Measurements from ENCODE around the gene ALS2.
A peak's percentile ranks its signal among the peaks of the same experiment; 100 is the strongest.

Gene ALS2

DNA sequence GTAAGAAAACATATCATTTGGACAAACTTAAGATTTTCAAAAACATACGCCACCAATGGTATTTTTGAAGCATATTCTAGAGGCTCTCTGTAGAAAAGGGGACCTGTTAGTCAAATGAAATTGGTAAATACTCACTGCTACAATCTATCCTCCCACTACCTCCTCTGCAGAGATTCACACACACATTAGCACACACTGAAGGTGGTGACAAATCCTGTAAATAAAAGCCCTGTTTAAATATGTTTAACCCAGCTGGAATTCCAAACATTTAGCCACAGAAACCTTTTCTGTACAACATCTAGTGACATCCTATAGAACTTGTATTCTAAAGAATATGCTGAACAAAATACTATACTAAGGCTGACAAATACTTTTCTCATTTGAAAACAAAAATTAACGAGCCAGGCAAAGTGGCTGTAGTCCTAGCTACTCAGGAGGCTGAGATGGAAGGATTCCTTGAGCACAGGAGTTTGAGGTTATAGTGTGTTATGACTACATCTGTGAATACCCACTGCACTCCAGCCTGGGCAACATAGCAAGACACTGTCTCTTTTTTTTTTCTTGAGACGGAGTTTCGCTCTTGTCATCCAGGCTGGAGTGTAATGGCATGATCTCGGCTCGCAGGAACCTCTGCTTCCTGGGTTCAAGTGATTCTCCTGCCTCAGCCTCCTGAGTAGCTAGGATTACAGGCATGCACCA, 25.9 kb downstream of the ALS2 start:
- DNase-seq (ENCODE audit: low read depth), result no peak

- DNase-seq (ENCODE audit: low read depth), result no peak
Measured at GRCh38 chr2:201751566-201751965, 29.2 kb downstream of the ALS2 start.

DNA sequence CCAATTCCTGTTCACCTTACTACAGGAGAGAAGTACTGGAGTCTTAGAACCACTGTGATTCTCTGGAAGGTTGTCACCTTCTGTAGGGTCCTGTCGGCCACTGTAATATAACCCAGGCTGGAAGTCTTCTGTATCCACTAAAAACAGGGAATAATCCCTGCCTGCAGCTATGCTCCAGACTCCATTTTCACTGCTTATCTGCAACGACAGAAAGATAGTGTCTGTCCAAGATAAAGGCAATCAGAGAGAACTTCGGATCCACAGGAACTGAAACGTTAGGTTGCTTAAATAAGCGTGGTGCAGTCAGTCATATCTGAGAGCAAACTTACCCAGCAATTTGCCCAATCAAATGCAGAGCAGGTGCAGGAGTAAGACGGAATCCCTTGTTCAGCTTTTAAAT, 34.2 kb downstream of the ALS2 start:
- DNase-seq (ENCODE audit: low read depth), result no peak

DNA sequence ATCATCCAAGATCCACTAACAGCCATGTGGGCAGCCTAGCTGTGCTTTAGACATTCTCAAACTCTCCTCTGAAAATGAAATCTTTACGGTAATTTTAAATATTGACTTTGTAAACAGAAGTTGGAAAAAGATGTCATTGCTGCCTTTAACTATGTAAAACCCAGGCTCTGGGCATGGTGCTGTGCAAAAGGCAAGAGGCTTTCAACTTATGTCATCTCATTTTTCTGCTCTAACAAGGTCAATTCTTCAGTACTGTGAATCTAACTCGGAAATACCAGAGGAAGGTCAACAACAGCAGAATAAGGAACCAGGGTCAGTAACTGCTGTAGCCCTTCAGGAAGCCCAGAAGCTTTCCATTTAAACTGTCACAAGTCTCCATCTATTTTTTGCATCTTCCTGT, 45.2 kb downstream of the ALS2 start:
- DNase-seq (ENCODE audit: low read depth), result no peak

- DNase-seq (ENCODE audit: low read depth), result no peak
Measured at GRCh38 chr2:201734111-201734510, 46.6 kb downstream of the ALS2 start.

- no peak for DNase-seq (ENCODE audit: low read depth)
Measured at GRCh38 chr2:201733544-201733943, 47.2 kb downstream of the ALS2 start.

- DNase-seq (ENCODE audit: low read depth), result no peak
Measured at GRCh38 chr2:201730651-201731285, 50.0 kb downstream of the ALS2 start.

- DNase-seq (ENCODE audit: low read depth), result no peak
Measured at GRCh38 chr2:201715459-201715858, 65.3 kb downstream of the ALS2 start.

DNA sequence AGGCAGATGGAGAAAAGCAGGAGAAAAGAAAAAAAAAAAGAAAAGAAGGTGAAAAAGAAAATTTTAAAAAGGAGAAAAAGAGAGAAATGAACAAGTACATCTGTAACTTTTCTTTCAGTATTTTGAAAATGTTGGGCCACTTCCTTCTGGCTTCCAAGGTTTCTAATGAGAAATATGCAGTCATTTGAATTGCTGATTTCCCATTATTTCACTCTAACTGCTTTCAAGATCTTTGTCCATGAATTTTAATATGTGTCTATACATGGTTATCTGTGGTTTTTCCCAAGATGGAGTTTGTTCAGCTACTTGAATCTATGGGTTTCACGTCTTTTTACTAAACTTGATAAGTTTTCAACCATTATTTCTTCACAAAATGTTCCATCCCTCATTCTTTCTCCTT, 68.0 kb downstream of the ALS2 start:
- no peak for DNase-seq (ENCODE audit: low read depth)

DNA sequence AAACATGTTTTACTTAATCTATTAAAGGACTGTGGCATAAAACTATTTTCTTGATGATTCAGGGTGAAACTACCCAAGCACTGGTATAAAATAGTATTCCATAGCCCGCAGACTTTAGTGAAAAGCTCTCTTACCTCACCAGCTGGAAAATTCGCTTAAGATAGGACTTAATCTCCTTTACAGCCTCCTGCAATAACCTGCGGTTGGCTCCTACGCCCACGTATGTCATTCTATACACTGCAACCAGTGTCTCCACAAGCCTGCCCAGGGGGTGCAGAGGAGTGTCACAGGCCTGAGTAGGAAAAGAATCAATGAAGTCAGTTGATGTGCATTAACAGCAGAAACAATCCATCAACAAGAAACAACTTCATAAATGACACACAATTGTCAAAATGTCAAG, 71.0 kb downstream of the ALS2 start:
- no peak for DNase-seq (ENCODE audit: low read depth)

- no peak for DNase-seq (ENCODE audit: low read depth)
Measured at GRCh38 chr2:201709049-201709448, 71.7 kb downstream of the ALS2 start.

- peak; percentile 17 for DNase-seq (ENCODE audit: low read depth)
Measured at GRCh38 chr2:201707753-201708152, 73.0 kb downstream of the ALS2 start.

DNA sequence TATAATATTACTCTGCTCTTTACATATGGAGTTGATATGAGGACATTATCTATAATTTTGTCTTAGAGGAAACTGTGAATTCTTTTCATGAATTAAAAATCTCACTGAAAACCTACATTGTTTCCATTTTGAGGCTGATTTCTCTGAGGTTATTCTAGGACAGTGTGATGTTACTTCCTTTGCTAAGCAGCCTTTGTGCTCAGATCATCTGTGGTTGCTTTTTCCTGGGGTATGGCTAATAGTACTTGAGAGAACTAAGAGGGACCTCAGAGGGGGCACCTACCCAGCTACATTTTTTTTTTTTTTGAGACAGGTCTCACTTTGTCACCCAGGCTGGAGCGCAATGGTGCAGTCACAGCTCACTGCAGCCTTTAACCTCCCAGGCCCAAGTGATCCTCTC, 73.6 kb downstream of the ALS2 start:
- DNase-seq (ENCODE audit: low read depth), result no peak

DNA sequence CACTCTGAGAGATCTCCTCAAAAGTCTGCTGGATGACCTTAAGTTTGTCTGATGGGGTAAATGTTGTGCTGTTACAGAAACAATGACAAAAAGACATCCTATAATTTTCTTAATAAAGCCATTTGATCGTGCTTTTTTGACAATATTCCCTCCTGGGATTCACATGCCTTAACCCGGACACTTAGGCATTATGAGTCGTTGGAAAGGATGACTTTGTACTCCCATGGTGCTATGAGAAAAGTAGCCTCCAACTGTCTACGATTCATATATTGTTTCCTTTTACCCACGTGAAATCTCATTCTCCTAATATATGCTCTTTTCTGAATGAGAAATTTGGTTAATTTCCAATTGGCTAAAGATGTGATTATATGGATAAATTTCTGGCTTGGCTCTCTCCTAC, 76.2 kb downstream of the ALS2 start:
- no peak for DNase-seq (ENCODE audit: low read depth)

- DNase-seq (ENCODE audit: low read depth), result no peak
Measured at GRCh38 chr2:201701646-201702045, 79.1 kb downstream of the ALS2 start.

DNA sequence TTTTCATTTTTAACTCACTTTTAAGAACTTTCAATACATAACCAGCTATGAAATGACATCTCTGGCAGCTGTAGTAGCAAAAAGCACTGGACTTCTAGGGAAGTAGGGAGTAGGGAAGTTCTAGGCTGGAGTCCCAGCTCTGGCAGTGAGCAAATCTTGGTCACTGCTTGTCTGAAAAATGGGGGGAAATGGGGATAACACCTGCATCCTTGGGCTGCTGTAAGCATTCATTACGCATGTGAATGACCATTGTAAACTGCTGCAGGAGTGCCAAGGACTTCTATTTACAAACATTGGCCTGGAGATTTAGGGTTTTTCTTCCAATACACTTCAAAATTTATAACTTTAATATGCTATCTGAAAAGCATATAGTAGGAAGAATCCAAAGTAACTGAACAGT, 81.3 kb downstream of the ALS2 start:
- no peak for DNase-seq (ENCODE audit: low read depth)

DNA sequence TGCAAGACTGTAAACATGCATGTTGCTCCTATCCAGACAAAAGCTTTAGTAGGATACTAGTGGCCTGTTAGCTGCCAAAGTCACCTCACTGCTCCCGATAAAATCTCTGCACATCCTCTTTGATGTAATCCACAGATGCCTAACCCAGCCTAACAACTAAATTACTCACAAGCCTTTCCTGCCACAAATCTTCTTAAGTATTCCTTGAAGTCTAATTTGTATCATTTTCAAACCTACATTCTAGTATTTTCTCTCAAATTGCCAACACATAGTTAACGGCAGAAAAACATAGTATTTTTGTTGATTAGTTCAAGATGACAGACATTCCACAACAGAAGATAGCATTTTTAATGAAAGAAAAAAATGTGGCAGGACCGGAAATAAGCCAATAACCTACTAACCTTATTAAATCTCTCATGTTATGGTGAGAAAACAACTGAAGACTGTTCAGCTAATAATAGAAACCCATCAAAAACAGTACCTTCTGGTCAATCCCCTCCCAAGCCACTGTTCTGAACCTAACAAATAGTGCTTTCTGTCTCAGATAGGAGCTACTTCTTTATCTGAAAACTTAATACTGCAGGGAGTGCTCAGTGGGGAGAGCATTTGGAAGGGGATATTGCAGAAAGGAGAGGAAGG, 82.0 kb downstream of the ALS2 start, which contains the start of gene MPP4:
Gene MPP4, minus strand, starts transcription at position 57 of the 639 bp plus-strand sequence. CDS start 4,690 bp downstream, outside the sequence.
- peak; percentile 60 for DNase-seq (ENCODE audit: low read depth)

- peak; percentile 41 for DNase-seq (ENCODE audit: low read depth)
Measured at GRCh38 chr2:201697899-201698298, 82.8 kb downstream of the ALS2 start.

DNA sequence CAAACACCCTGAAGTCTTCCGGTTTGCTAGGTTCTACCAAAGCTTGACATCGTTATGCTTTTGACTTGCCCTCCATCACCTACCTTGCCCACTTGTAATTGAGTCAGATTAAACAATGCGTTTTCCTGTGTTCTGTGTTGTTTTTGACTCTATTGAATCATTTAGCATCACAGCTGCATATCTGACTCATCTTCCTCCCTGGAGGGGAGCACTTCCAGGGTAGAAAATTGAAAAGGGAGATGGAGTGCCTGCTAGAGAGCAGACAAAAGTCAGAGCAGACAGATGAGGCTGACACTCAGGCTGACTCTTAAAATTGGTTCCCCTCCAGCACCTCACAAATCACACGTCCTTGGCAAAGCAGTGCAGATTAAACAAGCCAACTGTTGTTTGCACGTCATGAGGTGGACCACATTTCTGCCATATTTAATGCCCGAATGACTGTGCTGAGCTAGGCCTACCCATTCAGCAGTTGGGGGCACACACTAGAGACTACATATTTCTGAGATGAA, 84.5 kb downstream of the ALS2 start:
- peak; percentile 94 for DNase-seq (ENCODE audit: low read depth)

DNA sequence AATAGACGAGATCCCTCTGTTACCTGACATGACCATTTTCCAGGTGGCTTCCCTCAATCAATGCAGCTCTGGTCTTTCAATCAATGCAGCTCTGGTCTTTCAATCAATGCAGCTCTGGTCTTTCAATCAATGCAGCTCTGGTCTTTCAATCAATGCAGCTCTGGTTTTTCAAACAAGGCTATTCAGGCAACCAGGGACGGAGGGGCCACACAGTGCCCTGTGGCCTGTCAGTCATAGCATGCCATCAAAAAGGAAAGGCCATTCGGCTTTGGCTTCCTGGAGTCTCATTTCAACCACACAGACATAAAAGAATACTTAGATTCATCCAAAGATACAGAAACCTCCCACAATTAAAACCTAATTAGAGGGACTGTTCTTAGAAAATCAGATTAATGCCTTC, 95.6 kb downstream of the ALS2 start:
- DNase-seq (ENCODE audit: low read depth), result no peak

GRCh38 chr2:201680743-201681142, 100.0 kb downstream of the ALS2 start:
- DNase-seq (ENCODE audit: low read depth), result no peak

DNA sequence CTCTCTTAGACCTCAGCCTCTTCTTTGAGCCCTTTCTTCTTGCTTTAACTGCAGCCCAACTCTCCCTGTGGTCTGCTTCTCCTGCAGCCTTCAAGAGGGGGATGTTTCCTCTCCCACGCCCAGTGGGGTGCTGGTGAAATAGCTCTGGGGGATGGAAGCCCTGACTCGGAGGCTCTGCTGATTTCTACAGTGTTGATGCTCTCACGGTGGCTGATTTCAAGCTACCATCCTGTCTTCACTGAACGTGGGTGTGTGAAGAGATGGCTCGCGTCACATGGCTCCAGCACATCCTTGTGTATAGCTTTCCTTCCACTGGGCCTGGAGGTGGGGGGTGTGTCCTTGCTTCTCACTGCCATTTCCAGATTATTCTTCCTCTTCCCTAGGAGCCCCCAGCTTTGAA, 102.3 kb downstream of the ALS2 start:
- DNase-seq (ENCODE audit: low read depth), result no peak

GRCh38 chr2:201675454-201675853, 105.3 kb downstream of the ALS2 start:
- no peak for DNase-seq (ENCODE audit: low read depth)

All from GM04504 (cell line).